ENCODE data around the gene ELOVL7.

Gene ELOVL7

GRCh38 chr5:60710362-60710761 lies 133.7 kb downstream of the ELOVL7 start:
- no peak for DNase-seq

GRCh38 chr5:60705144-60705543 lies 138.9 kb downstream of the ELOVL7 start:
- DNase-seq = no peak

- no peak for DNase-seq
Observed at GRCh38 chr5:60703944-60704343, 140.1 kb downstream of the ELOVL7 start.
